ENCODE results near the gene NRF1.

DNA sequence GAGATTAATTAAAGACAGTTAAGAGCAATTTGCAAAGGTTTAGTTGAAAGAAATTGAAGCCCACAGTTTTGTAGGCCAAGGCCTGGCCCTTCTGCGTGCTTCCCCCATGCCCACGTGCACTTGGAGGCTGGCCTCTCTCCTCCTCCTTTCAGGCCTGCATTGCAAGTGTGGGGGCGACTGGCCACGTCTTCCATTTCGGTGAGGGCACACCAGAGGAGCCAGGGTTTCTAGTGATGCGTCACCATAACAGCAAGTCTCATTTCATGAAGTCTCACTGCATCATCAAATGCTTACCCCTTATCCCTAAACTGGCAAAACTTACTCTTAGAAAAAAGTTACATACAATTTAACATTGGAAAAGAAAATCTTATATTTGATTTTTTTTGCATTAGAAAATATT lies 141.2 kb downstream of the NRF1 start:
- TF ChIP-seq, protein P1, sequence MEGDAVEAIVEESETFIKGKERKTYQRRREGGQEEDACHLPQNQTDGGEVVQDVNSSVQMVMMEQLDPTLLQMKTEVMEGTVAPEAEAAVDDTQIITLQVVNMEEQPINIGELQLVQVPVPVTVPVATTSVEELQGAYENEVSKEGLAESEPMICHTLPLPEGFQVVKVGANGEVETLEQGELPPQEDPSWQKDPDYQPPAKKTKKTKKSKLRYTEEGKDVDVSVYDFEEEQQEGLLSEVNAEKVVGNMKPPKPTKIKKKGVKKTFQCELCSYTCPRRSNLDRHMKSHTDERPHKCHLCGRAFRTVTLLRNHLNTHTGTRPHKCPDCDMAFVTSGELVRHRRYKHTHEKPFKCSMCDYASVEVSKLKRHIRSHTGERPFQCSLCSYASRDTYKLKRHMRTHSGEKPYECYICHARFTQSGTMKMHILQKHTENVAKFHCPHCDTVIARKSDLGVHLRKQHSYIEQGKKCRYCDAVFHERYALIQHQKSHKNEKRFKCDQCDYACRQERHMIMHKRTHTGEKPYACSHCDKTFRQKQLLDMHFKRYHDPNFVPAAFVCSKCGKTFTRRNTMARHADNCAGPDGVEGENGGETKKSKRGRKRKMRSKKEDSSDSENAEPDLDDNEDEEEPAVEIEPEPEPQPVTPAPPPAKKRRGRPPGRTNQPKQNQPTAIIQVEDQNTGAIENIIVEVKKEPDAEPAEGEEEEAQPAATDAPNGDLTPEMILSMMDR (IDR thresholded peaks at IDR 0.05): no peak
- no peak for TF ChIP-seq POLR2A (IDR thresholded peaks at IDR 0.05)

All from tibial nerve (tissue), 3 donors.